K562 (cell line): ENCODE results near the gene PAIP1. TPM values are rescaled to one million over a fixed set of nuclear protein-coding genes. Genes with fewer than 3 reads are reported as not detected.

Experiments used
- COPS2 ChIP-seq: fragments of 450-650 bp; conservative IDR thresholded peaks from 2 replicates; pipeline ENCODE4 v1.6.1; 2016; ENCODE audit warnings: mild to moderate bottlenecking, moderate library complexity
- CSDE1 ChIP-seq, 2 experiments: fragments of 450-650 bp; IDR thresholded peaks; 2 replicates each; pipeline ENCODE4 v1.6.1; 2016; ENCODE audit warnings: mild to moderate bottlenecking in 1 of 2
- DDX20 ChIP-seq: fragments of 450-650 bp; IDR thresholded peaks from 2 replicates; pipeline ENCODE4 v1.6.1; 2016; ENCODE audit warnings: missing genetic modification characterization, low read depth, mild to moderate bottlenecking, missing compliant biosample characterization, moderate library complexity
- E2F3 ChIP-seq: fragments of 250-450 bp; sonication (Bioruptor Pico); IDR thresholded peaks from 2 replicates; pipeline ENCODE4 v1.4.0; 2020; ENCODE audit warnings: mild to moderate bottlenecking
- MGA ChIP-seq: fragments of 450-650 bp; IDR thresholded peaks from 2 replicates; pipeline ENCODE4 v1.6.1; 2016; ENCODE audit warnings: mild to moderate bottlenecking, moderate library complexity
- NFRKB ChIP-seq: fragments of 450-650 bp; IDR thresholded peaks from 2 replicates; pipeline ENCODE4 v1.6.1; 2016; ENCODE audit warnings: low read depth
- RBM34 ChIP-seq: fragments of 200-400 bp; formaldehyde crosslinking; IDR thresholded peaks from 2 replicates; pipeline ENCODE4 v1.6.1; 2018; ENCODE audit warnings: low read length, borderline replicate concordance; ENCODE audit not compliant: insufficient read depth
- SOX6 ChIP-seq: fragments of 450-650 bp; IDR thresholded peaks from 2 replicates; pipeline ENCODE4 v1.6.1; 2014; ENCODE audit warnings: mild to moderate bottlenecking
- SRSF9 ChIP-seq: fragments of 200-400 bp; formaldehyde crosslinking; IDR thresholded peaks from 2 replicates; pipeline ENCODE4 v1.6.1; 2017; ENCODE audit warnings: low read depth, low read length, borderline replicate concordance
- TAL1 ChIP-seq: fragments of 450-650 bp; IDR thresholded peaks from 2 replicates; pipeline ENCODE4 v1.6.1; 2016; ENCODE audit warnings: mild to moderate bottlenecking
- ZNF165 ChIP-seq: fragments of 250-450 bp; sonication (Bioruptor Pico); IDR thresholded peaks from 2 replicates; pipeline ENCODE4 v1.4.0; 2020; ENCODE audit warnings: borderline replicate concordance
- ZNF212 ChIP-seq: fragments of 450-650 bp; formaldehyde crosslinking; IDR thresholded peaks from 2 replicates; pipeline ENCODE4 v1.4.0; 2020; ENCODE audit warnings: mild to moderate bottlenecking
- ZNF77 ChIP-seq: fragments of 250-450 bp; sonication (Bioruptor Pico); IDR thresholded peaks from 2 replicates; pipeline ENCODE4 v1.5.0; 2020
- polyA plus RNA-seq, 8 experiments: library from polyadenylated mRNA; depleted of rRNA in 4 of 8; stranded (reverse) in 5 of 8; unstranded in 3 of 8; fragments of >200 nt; fragmentation: Nextera tagmentation in 2 of 8; fragmentation: Illumina TruSeq in 1 of 8; extraction: Ambion mirVana in 2 of 8; extraction: Trizol in 1 of 8; gene quantifications; 2 replicates each; pipeline versions ENCODE4 v1.2.1 to v1.2.3, GENCODE V29; 2011 to 2014; ENCODE audit warnings: inconsistent platforms in 1 of 8, missing spikeins in 1 of 8
- total RNA-seq, 7 experiments: library from RNA; depleted of rRNA in 6 of 7; stranded (reverse); fragments of >200 nt in 6 of 7; fragmentation: Illumina TruSeq in 2 of 7; extraction: Trizol in 2 of 7; gene quantifications; 2 replicates each; pipeline versions ENCODE4 v1.2.1 to v1.2.3, GENCODE V29; 2011 to 2021; ENCODE audit warnings: low replicate concordance in 1 of 7
- TF ChIP-seq, protein P1 (sequence below): fragments of 450-650 bp; formaldehyde crosslinking; IDR thresholded peaks from 2 replicates; pipeline ENCODE4 v1.4.0; 2020; ENCODE audit warnings: mild to moderate bottlenecking
- TF ChIP-seq, protein P2 (sequence below): fragments of 250-450 bp; sonication (Bioruptor Pico); IDR thresholded peaks from 2 replicates; pipeline ENCODE4 v1.8.0; 2021; ENCODE audit warnings: mild to moderate bottlenecking, moderate library complexity

PAIP1 gene
- total and polyA plus RNA-seq, 9 of the 15 experiments (the other 6 are each of a cell fraction or from before 2014, with no cell fraction given): 51.7 to 181 (median 102) TPM

- TF ChIP-seq SRSF9: no peak
- peak; percentile 62; the same call in 1 of the 2 replicates for TF ChIP-seq SOX6
- TF ChIP-seq, protein P1, sequence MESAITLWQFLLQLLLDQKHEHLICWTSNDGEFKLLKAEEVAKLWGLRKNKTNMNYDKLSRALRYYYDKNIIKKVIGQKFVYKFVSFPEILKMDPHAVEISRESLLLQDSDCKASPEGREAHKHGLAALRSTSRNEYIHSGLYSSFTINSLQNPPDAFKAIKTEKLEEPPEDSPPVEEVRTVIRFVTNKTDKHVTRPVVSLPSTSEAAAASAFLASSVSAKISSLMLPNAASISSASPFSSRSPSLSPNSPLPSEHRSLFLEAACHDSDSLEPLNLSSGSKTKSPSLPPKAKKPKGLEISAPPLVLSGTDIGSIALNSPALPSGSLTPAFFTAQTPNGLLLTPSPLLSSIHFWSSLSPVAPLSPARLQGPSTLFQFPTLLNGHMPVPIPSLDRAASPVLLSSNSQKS (CRISPR knock-in tag): no peak
- no peak for TF ChIP-seq ZNF212
- TF ChIP-seq RBM34: no peak
- TF ChIP-seq COPS2: no peak
- TF ChIP-seq NFRKB: peak; percentile 89
- no peak for TF ChIP-seq DDX20 (tag)
- TF ChIP-seq, protein P2, sequence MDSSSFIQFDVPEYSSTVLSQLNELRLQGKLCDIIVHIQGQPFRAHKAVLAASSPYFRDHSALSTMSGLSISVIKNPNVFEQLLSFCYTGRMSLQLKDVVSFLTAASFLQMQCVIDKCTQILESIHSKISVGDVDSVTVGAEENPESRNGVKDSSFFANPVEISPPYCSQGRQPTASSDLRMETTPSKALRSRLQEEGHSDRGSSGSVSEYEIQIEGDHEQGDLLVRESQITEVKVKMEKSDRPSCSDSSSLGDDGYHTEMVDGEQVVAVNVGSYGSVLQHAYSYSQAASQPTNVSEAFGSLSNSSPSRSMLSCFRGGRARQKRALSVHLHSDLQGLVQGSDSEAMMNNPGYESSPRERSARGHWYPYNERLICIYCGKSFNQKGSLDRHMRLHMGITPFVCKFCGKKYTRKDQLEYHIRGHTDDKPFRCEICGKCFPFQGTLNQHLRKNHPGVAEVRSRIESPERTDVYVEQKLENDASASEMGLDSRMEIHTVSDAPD: no peak
- no peak; the same call in 1 of the 2 replicates for TF ChIP-seq MGA
- peak in 1 of 2 experiments; percentile 61; a peak in 1 of 4 replicates for TF ChIP-seq CSDE1 (IDR thresholded peaks at IDR 0.05)
- no peak for TF ChIP-seq TAL1
- no peak for TF ChIP-seq ZNF77
- TF ChIP-seq E2F3 (CRISPR knock-in tag): no peak
- TF ChIP-seq ZNF165 (CRISPR knock-in tag): no peak
Observed at GRCh38 chr5:43514816-43515677, 41.8 kb downstream of the PAIP1 start, which contains the start of gene C5orf34 (continued).
